ENCODE measurements around the gene SLC39A11. TPM values are rescaled to one million over a fixed set of nuclear protein-coding genes. Genes with fewer than 3 reads are reported as not detected.
"Not testable (repeated sequence)": the region's sequence is repeated elsewhere in the genome, so short reads cannot be mapped to it uniquely, and the experiment has no call there.

SLC39A11 gene
- total and polyA plus RNA-seq, 2 of the 13 experiments (the other 11 are each of a cell fraction or from before 2014, with no cell fraction given) = 17.2 to 31.5 TPM

GRCh38 chr17:73131439-73131838, 39.0 kb upstream of the SLC39A11 start:
- in situ Hi-C loops (cut with HindIII; ENCODE audit: extremely low pct_ligation_motif_present, low pct_unique_long_range_greater_than_20kb); CTCF ChIA-PET (ENCODE audit: low intra/inter-chr PET ratio, low total read pairs); H4K20me1 ChIP-seq (ENCODE audit: insufficient read depth, low read length); intact Hi-C loops (cut with micrococcal nuclease; ENCODE audit: unreplicated experiment); DNase-seq (ENCODE audit: low spot score); POLR2A ChIA-PET; BruUV-seq (replicated peaks); H3K4me3 ChIP-seq (replicated peaks in 1 of 3; ENCODE audit: insufficient read depth in 1 of 3, low read depth in 2 of 3, low read length in 3 of 3); H3K4me1 ChIP-seq (ENCODE audit: insufficient read depth, low read length); ATAC-seq; H2AFZ ChIP-seq (ENCODE audit: low read length); H3K9me3 ChIP-seq (ENCODE audit: low read length); H3K27ac ChIP-seq (ENCODE audit: extremely low read length, insufficient read depth, low read length); FAIRE-seq; H3K79me2 ChIP-seq (ENCODE audit: insufficient read depth, low read length); H3K4me2 ChIP-seq (ENCODE audit: low read depth, low read length); H3K9ac ChIP-seq (ENCODE audit: insufficient read depth, low read depth, low read length); H3K36me3 ChIP-seq (replicated peaks in 1 of 2; ENCODE audit: control insufficient read depth in 1 of 2, insufficient read depth in 2 of 2, low read length in 2 of 2); H3K27me3 ChIP-seq (ENCODE audit: control insufficient read depth in 1 of 2, insufficient read depth in 2 of 2, low read length in 2 of 2): not testable (repeated sequence)
- WGBS (ENCODE audit: low lambda C conversion rate) = 60% methylated on average over 6 of the region's 6 CpGs
- TF ChIP-seq, protein P1, sequence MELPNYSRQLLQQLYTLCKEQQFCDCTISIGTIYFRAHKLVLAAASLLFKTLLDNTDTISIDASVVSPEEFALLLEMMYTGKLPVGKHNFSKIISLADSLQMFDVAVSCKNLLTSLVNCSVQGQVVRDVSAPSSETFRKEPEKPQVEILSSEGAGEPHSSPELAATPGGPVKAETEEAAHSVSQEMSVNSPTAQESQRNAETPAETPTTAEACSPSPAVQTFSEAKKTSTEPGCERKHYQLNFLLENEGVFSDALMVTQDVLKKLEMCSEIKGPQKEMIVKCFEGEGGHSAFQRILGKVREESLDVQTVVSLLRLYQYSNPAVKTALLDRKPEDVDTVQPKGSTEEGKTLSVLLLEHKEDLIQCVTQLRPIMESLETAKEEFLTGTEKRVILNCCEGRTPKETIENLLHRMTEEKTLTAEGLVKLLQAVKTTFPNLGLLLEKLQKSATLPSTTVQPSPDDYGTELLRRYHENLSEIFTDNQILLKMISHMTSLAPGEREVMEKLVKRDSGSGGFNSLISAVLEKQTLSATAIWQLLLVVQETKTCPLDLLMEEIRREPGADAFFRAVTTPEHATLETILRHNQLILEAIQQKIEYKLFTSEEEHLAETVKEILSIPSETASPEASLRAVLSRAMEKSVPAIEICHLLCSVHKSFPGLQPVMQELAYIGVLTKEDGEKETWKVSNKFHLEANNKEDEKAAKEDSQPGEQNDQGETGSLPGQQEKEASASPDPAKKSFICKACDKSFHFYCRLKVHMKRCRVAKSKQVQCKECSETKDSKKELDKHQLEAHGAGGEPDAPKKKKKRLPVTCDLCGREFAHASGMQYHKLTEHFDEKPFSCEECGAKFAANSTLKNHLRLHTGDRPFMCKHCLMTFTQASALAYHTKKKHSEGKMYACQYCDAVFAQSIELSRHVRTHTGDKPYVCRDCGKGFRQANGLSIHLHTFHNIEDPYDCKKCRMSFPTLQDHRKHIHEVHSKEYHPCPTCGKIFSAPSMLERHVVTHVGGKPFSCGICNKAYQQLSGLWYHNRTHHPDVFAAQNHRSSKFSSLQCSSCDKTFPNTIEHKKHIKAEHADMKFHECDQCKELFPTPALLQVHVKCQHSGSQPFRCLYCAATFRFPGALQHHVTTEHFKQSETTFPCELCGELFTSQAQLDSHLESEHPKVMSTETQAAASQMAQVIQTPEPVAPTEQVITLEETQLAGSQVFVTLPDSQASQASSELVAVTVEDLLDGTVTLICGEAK (IDR thresholded peaks at IDR 0.05) = not testable (repeated sequence)
- TF ChIP-seq, protein P1 (CRISPR knock-in tag; IDR thresholded peaks at IDR 0.05) = peak; percentile 85

Measured in HepG2 (cell line).